ENCODE results near the gene ZG16.
"Not testable (repeated sequence)": the region's sequence is repeated elsewhere in the genome, so short reads cannot be mapped to it uniquely, and the experiment has no call there.

The ZG16 gene

GRCh38 chr16:29747947-29748759 is 29.9 kb upstream of the ZG16 start:
- DNase-seq (ENCODE audit: extremely low read depth in 1 of 2, low read depth in 1 of 2), result no peak

GRCh38 chr16:29748760-29749149 is 29.3 kb upstream of the ZG16 start:
- DNase-seq (ENCODE audit: extremely low read depth in 1 of 2, low read depth in 1 of 2), result not testable (repeated sequence)

- DNase-seq (ENCODE audit: extremely low read depth in 1 of 2, low read depth in 1 of 2), result no peak
Measured at GRCh38 chr16:29753516-29753915, 24.5 kb upstream of the ZG16 start.

- DNase-seq (ENCODE audit: extremely low read depth in 1 of 2, low read depth in 1 of 2), result no peak
Measured at GRCh38 chr16:29756654-29757053, 21.4 kb upstream of the ZG16 start.

- not testable (repeated sequence) for DNase-seq (ENCODE audit: extremely low read depth in 1 of 2, low read depth in 1 of 2)
Measured at GRCh38 chr16:29757086-29757485, 21.0 kb upstream of the ZG16 start.

- no peak for DNase-seq (ENCODE audit: extremely low read depth in 1 of 2, low read depth in 1 of 2)
Measured at GRCh38 chr16:29757950-29758466, 20.0 kb upstream of the ZG16 start.

- DNase-seq (ENCODE audit: extremely low read depth in 1 of 2, low read depth in 1 of 2), result no peak
Measured at GRCh38 chr16:29760567-29761279, 17.3 kb upstream of the ZG16 start.

- not testable (repeated sequence) for DNase-seq (ENCODE audit: extremely low read depth in 1 of 2, low read depth in 1 of 2)
Measured at GRCh38 chr16:29761280-29761651, 16.8 kb upstream of the ZG16 start.

- DNase-seq (ENCODE audit: extremely low read depth in 1 of 2, low read depth in 1 of 2), result no peak
Measured at GRCh38 chr16:29761882-29762281, 16.2 kb upstream of the ZG16 start.

GRCh38 chr16:29763326-29763725 is 14.7 kb upstream of the ZG16 start:
- DNase-seq (ENCODE audit: extremely low read depth in 1 of 2, low read depth in 1 of 2), result no peak

- no peak for DNase-seq (ENCODE audit: extremely low read depth in 1 of 2, low read depth in 1 of 2)
Measured at GRCh38 chr16:29765167-29766032, 12.7 kb upstream of the ZG16 start.

GRCh38 chr16:29766571-29766970 is 11.5 kb upstream of the ZG16 start:
- no peak for DNase-seq (ENCODE audit: extremely low read depth in 1 of 2, low read depth in 1 of 2)

GRCh38 chr16:29767062-29767461 is 11.0 kb upstream of the ZG16 start:
- no peak for DNase-seq (ENCODE audit: extremely low read depth in 1 of 2, low read depth in 1 of 2)

- no peak for DNase-seq (ENCODE audit: extremely low read depth in 1 of 2, low read depth in 1 of 2)
Measured at GRCh38 chr16:29769507-29769906, 8.5 kb upstream of the ZG16 start.

- DNase-seq (ENCODE audit: extremely low read depth in 1 of 2, low read depth in 1 of 2), result no peak
Measured at GRCh38 chr16:29770250-29770929, 7.7 kb upstream of the ZG16 start.

GRCh38 chr16:29772330-29772729 is 5.7 kb upstream of the ZG16 start:
- not testable (repeated sequence) for DNase-seq (ENCODE audit: extremely low read depth in 1 of 2, low read depth in 1 of 2)

GRCh38 chr16:29774730-29775129 is 3.3 kb upstream of the ZG16 start:
- no peak for DNase-seq (ENCODE audit: extremely low read depth in 1 of 2, low read depth in 1 of 2)

GRCh38 chr16:29775742-29776408 is 2.2 kb upstream of the ZG16 start:
- no peak for DNase-seq (ENCODE audit: extremely low read depth in 1 of 2, low read depth in 1 of 2)

GRCh38 chr16:29779474-29779873 is 1.4 kb downstream of the ZG16 start:
- DNase-seq (ENCODE audit: extremely low read depth in 1 of 2, low read depth in 1 of 2), result no peak
